Progenitor cell of endocrine pancreas (in vitro differentiated cells): ENCODE data around the gene CKS1B. TPM values are rescaled to one million over a fixed set of nuclear protein-coding genes. Genes with fewer than 3 reads are reported as not detected.

Source experiments
- DNase-seq: peaks from one replicate; pipeline ENCODE4 v3.0.0; 2021; ENCODE audit warnings: low spot score; ENCODE audit not compliant: unreplicated experiment
- H3K27ac Mint-ChIP-seq: 2 replicates; pipeline ENCODE4 v1.8.0; 2021; ENCODE audit warnings: mild to moderate bottlenecking, moderate library complexity, mixed read lengths
- H3K27me3 Mint-ChIP-seq: 2 replicates; pipeline ENCODE4 v1.8.0; 2021; ENCODE audit warnings: mixed read lengths
- H3K36me3 Mint-ChIP-seq: 2 replicates; pipeline ENCODE4 v1.8.0; 2022; ENCODE audit warnings: mixed read lengths; ENCODE audit not compliant: insufficient read depth
- H3K4me1 Mint-ChIP-seq: 2 replicates; pipeline ENCODE4 v1.8.0; 2021; ENCODE audit warnings: low read depth, mixed read lengths
- H3K4me3 Mint-ChIP-seq: 2 replicates; pipeline ENCODE4 v1.8.0; 2021; ENCODE audit warnings: low read depth, mild to moderate bottlenecking, moderate library complexity, mixed read lengths
- H3K9me3 Mint-ChIP-seq: 2 replicates; pipeline ENCODE4 v1.8.0; 2021; ENCODE audit warnings: low read depth, mixed read lengths
- total RNA-seq: library from RNA; stranded (reverse); gene quantifications from 2 replicates; pipeline ENCODE4 v1.2.1, GENCODE V29; 2021
- TF ChIP-seq, protein P1 (sequence below): fragments of 200-600 bp; sonication (generic); IDR thresholded peaks from one replicate; pipeline ENCODE4 v1.5.0; 2021; ENCODE audit warnings: antibody characterized with exemption, mild to moderate bottlenecking; ENCODE audit not compliant: unreplicated experiment

Gene CKS1B
- total RNA-seq, 1 donor from 2014 or later: 78.7 TPM

DNA sequence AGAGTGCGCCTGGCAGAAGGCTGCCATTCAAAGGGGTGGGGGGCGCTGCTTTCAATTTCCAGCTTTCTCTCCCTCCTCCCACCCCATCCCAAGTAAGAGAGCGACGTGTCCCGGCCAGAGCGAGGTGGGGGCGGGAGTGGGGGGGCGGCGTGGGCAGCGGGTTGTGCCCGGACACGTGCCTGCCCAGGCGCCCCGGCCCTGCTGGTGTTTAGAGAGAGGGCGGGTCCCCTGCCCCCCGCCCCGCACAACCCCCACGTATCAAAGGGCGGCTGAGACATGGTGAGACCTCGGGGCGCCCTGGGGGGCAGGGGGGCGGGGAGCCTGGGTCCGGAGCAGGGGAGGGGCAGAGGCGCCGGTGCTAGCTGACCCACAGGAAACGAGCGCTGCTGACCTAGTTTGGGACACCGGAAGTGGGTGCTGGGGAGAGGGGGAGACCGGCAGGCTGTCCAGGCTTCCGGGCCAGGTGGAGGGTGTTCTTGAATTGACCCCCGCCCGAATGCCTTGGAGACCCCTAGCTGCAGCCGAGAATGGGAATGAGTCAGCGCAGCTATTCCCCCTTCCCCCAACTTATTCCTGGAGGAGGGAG lies 29.4 kb downstream of the CKS1B start:
- Mint-ChIP-seq H3K36me3 (no peaks in the 10 kb centered on the region), H3K27me3 (no peaks in the 10 kb centered on the region), H3K4me3 (peak overlapping the region; percentile 98), H3K9me3 (no peaks in the 10 kb centered on the region), H3K27ac (peak overlapping the region; percentile 91), H3K4me1 (peaks cover 19% of the 10 kb centered on the region)
- TF ChIP-seq, protein P1, sequence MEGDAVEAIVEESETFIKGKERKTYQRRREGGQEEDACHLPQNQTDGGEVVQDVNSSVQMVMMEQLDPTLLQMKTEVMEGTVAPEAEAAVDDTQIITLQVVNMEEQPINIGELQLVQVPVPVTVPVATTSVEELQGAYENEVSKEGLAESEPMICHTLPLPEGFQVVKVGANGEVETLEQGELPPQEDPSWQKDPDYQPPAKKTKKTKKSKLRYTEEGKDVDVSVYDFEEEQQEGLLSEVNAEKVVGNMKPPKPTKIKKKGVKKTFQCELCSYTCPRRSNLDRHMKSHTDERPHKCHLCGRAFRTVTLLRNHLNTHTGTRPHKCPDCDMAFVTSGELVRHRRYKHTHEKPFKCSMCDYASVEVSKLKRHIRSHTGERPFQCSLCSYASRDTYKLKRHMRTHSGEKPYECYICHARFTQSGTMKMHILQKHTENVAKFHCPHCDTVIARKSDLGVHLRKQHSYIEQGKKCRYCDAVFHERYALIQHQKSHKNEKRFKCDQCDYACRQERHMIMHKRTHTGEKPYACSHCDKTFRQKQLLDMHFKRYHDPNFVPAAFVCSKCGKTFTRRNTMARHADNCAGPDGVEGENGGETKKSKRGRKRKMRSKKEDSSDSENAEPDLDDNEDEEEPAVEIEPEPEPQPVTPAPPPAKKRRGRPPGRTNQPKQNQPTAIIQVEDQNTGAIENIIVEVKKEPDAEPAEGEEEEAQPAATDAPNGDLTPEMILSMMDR: peak; percentile 3
- no peak for DNase-seq

- Mint-ChIP-seq H3K9me3 (no peaks in the 10 kb centered on the region), H3K27ac (peak overlapping the region; percentile 85), H3K4me1 (peaks cover 18% of the 10 kb centered on the region), H3K36me3 (no peaks in the 10 kb centered on the region), H3K4me3 (peak overlapping the region; percentile 98), H3K27me3 (no peaks in the 10 kb centered on the region)
- TF ChIP-seq, protein P1: no peak
- DNase-seq: no peak
Measured at GRCh38 chr1:155004352-155005075, 30.0 kb downstream of the CKS1B start.

DNA sequence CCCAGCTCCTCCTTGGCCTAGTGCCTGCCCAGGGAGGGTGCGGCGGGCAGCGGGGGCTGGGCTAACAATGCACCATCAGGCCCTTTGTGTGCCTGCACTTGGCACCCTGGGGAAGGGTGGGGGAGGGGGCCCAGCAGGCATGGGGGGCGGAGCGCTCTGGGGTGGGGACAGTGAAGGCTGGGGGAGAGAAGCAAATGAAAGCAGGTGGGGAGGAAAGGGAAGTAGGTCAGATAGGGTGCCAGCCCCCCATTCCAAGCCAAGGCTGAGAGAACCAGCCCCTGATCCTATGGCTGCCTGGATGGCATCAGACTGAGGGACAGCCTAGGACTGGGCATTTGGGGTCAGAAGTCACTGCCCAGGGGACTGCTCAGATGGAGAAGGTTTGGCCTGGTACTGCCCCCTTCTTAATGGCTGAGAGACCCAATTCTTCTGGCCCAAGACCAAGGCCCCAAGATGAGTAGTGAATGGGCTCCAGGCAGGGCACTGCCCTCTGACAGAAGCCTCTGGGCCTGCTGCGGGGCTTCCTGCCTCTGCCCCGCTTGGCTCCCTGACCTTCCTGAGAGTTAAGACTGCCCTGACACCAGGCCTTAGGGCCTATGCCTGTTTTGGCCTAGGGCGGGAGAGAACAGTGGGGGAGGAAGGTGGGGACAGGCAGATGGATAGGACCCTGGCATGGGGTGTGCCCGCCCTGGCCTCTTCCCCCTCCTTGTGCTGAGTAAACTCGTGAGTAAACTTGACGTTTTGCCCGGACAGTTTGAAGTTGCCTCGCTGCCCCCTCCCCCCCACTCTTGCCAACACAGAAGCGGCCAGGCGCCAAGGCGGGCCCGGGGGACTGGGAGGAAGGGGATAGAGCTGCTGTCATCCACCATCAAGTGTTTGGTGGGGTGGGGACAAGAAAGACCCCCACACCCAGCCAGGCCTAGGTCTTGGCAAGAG lies 30.9 kb downstream of the CKS1B start:
- no peak for DNase-seq
- TF ChIP-seq, protein P1: no peak
- Mint-ChIP-seq H3K27ac (no peak overlapping the region), H3K4me3 (peak overlapping the region; percentile 53), H3K36me3 (no peaks in the 10 kb centered on the region), H3K4me1 (peaks cover 13% of the 10 kb centered on the region), H3K9me3 (no peaks in the 10 kb centered on the region), H3K27me3 (no peaks in the 10 kb centered on the region)

GRCh38 chr1:155006601-155007101 lies 32.2 kb downstream of the CKS1B start:
- peaks cover 13% of the 10 kb centered on the region for H3K4me1 Mint-ChIP-seq
- no peak for DNase-seq
- TF ChIP-seq, protein P1: no peak
- H3K36me3 Mint-ChIP-seq: no peaks in the 10 kb centered on the region
- H3K27ac Mint-ChIP-seq: no peak overlapping the region
- peak overlapping the region; percentile 50 for H3K4me3 Mint-ChIP-seq
- H3K27me3 Mint-ChIP-seq: no peaks in the 10 kb centered on the region
- H3K9me3 Mint-ChIP-seq: no peaks in the 10 kb centered on the region
